OCI-LY7 (cell line): Measurements from ENCODE around the gene NWD2. TPM values are rescaled to one million over a fixed set of nuclear protein-coding genes. Genes with fewer than 3 reads are reported as not detected.

ENCODE experiments used
- BruUV-seq: library from RNA; stranded (reverse); fragments of 400-500 nt; replicated peaks from 2 replicates; lab custom pipeline; 2021; lab: Mats Ljungman, UMichigan
- CTCF ChIA-PET: fragments of 300-600 bp; sonication (Branson Sonifier 250); formaldehyde crosslinking; loops from one replicate; lab custom pipeline; 2022; ENCODE audit warnings: antibody characterized with exemption; ENCODE audit not compliant: unreplicated experiment; lab: Charles Lee
- POLR2A ChIA-PET: fragments of 300-600 bp; sonication (Branson Sonifier 250); formaldehyde crosslinking; loops from one replicate; lab custom pipeline; 2022; ENCODE audit warnings: antibody characterized with exemption; lab: Charles Lee
- DNase-seq: peaks from one replicate; pipeline ENCODE4 v3.0.0-alpha.2; 2015; ENCODE audit warnings: low spot score
- H2AFZ ChIP-seq: fragments of 200-600 bp; sonication (generic), shearing (Covaris generic); 2 replicates; pipeline ENCODE4 v1.6.1; 2014; ENCODE audit warnings: mild to moderate bottlenecking, antibody characterized with exemption, low read length, moderate library complexity
- H3K27ac ChIP-seq: fragments of 200-600 bp; sonication (generic); 2 replicates; pipeline ENCODE4 v1.5.1; 2014; ENCODE audit warnings: mixed run types, low read depth, mild to moderate bottlenecking, moderate library complexity, low read length, inconsistent platforms; ENCODE audit not compliant: poor library complexity, severe bottlenecking
- H3K36me3 ChIP-seq: fragments of 200-600 bp; sonication (generic); 2 replicates; pipeline ENCODE4 v1.6.1; 2014; ENCODE audit warnings: mild to moderate bottlenecking, antibody characterized with exemption, low read length, moderate library complexity, mixed read lengths; ENCODE audit not compliant: insufficient read depth
- H3K4me1 ChIP-seq: fragments of 200-600 bp; sonication (generic); 2 replicates; pipeline ENCODE4 v1.5.1; 2014; ENCODE audit warnings: mild to moderate bottlenecking, low read length; ENCODE audit not compliant: insufficient read depth, poor library complexity, severe bottlenecking
- H3K4me2 ChIP-seq: fragments of 200-600 bp; sonication (generic); 2 replicates; pipeline ENCODE4 v1.6.1; 2014; ENCODE audit warnings: mild to moderate bottlenecking, low read length
- H3K4me3 ChIP-seq: fragments of 200-600 bp; sonication (generic); 2 replicates; pipeline ENCODE4 v1.5.1; 2014; ENCODE audit warnings: mild to moderate bottlenecking, low read depth, low read length; ENCODE audit not compliant: poor library complexity, severe bottlenecking
- H3K79me2 ChIP-seq: fragments of 200-600 bp; sonication (generic); 2 replicates; pipeline ENCODE4 v1.6.1; 2016; ENCODE audit warnings: low read depth, mild to moderate bottlenecking, low read length, moderate library complexity, mixed read lengths; ENCODE audit not compliant: insufficient read depth
- H3K9me2 ChIP-seq: fragments of 200-600 bp; sonication (generic); 2 replicates; pipeline ENCODE4 v1.6.1; 2016; ENCODE audit warnings: mild to moderate bottlenecking, low read length, mixed read lengths; ENCODE audit not compliant: insufficient read depth
- H3K9me3 ChIP-seq: fragments of 200-600 bp; sonication (generic); 2 replicates; pipeline ENCODE4 v1.6.1; 2014; ENCODE audit warnings: mild to moderate bottlenecking, mixed run types, low read length, mixed read lengths
- H4K20me1 ChIP-seq: fragments of 200-600 bp; sonication (generic); 2 replicates; pipeline ENCODE4 v1.6.1; 2014; ENCODE audit warnings: mild to moderate bottlenecking, antibody characterized with exemption, low read length, moderate library complexity, mixed read lengths; ENCODE audit not compliant: insufficient read depth
- CTCF ChIP-seq: fragments of 200-600 bp; sonication (generic); conservative IDR thresholded peaks from 2 replicates; pipeline ENCODE4 v1.5.1; 2014; ENCODE audit warnings: mild to moderate bottlenecking, antibody characterized with exemption, low read length, moderate library complexity, mixed read lengths
- EZH2phosphoT487 ChIP-seq: fragments of 200-600 bp; sonication (generic); IDR thresholded peaks from 2 replicates; pipeline ENCODE4 v1.6.1; 2018; ENCODE audit warnings: low read depth, borderline replicate concordance, mild to moderate bottlenecking, mixed run types, antibody characterized with exemption, low read length, moderate library complexity, mixed read lengths
- intact Hi-C: fragments of 100-400 bp; cut with micrococcal nuclease; formaldehyde crosslinking; loops from one replicate; pipeline ENCODE4 v1.10.0; 2022; ENCODE audit not compliant: unreplicated experiment
- total RNA-seq, 2 experiments: library from RNA; depleted of rRNA in 1 of 2; stranded (reverse); fragments of >200 nt in 1 of 2; shearing (Covaris generic) in 1 of 2; gene quantifications; 2 replicates each; pipeline ENCODE4 v1.2.3, GENCODE V29; 2014 to 2022

NWD2 gene
- total RNA-seq, 2 experiments from 2014 or later, result not detected

GRCh38 chr4:37236165-37236564 is 8.4 kb upstream of the NWD2 start:
- intact Hi-C loops, result no loop called here
- ChIA-PET CTCF (no interaction called here), POLR2A (no interaction called here)
- no peak overlapping the region for H3K4me2 ChIP-seq
- H3K27ac ChIP-seq, result no peak overlapping the region
- TF ChIP-seq CTCF (no peak), EZH2phosphoT487 (no peak)
- no peaks in the 10 kb centered on the region for H3K79me2 ChIP-seq
- H3K36me3 ChIP-seq, result no peaks in the 10 kb centered on the region
- H3K9me2 ChIP-seq, result no peaks in the 10 kb centered on the region
- no peaks in the 10 kb centered on the region for H3K4me1 ChIP-seq
- no peak overlapping the region for H3K4me3 ChIP-seq
- BruUV-seq, result no TSS peak
- H3K9me3 ChIP-seq, result no peaks in the 10 kb centered on the region
- no peaks in the 10 kb centered on the region for H4K20me1 ChIP-seq
- no peak for DNase-seq
- H2AFZ ChIP-seq, result no peak overlapping the region

GRCh38 chr4:37241647-37242046 is 2.9 kb upstream of the NWD2 start:
- no TSS peak for BruUV-seq
- no peaks in the 10 kb centered on the region for H3K4me1 ChIP-seq
- no peak for DNase-seq
- H4K20me1 ChIP-seq, result no peaks in the 10 kb centered on the region
- no peaks in the 10 kb centered on the region for H3K36me3 ChIP-seq
- H3K9me2 ChIP-seq, result no peaks in the 10 kb centered on the region
- H2AFZ ChIP-seq, result no peak overlapping the region
- H3K4me3 ChIP-seq, result no peak overlapping the region
- H3K27ac ChIP-seq, result no peak overlapping the region
- TF ChIP-seq CTCF, result no peak
- TF ChIP-seq EZH2phosphoT487, result no peak
- no peaks in the 10 kb centered on the region for H3K79me2 ChIP-seq
- no peak overlapping the region for H3K4me2 ChIP-seq
- ChIA-PET CTCF (no interaction called here), POLR2A (no interaction called here)
- H3K9me3 ChIP-seq, result no peaks in the 10 kb centered on the region
- intact Hi-C loops, result no loop called here

- H3K36me3 ChIP-seq, result no peaks in the 10 kb centered on the region
- H3K4me3 ChIP-seq, result no peak overlapping the region
- no peak for DNase-seq
- H3K9me2 ChIP-seq, result no peaks in the 10 kb centered on the region
- H4K20me1 ChIP-seq, result no peaks in the 10 kb centered on the region
- TF ChIP-seq CTCF, result no peak
- no peak for TF ChIP-seq EZH2phosphoT487
- no peaks in the 10 kb centered on the region for H3K4me1 ChIP-seq
- ChIA-PET CTCF (no interaction called here), POLR2A (interaction anchor here (0.6 kb wide), 1 partner anchor 815 kb away, joined by 5 read pairs; no protein-coding TSS in a partner anchor)
- no peaks in the 10 kb centered on the region for H3K79me2 ChIP-seq
- intact Hi-C loops, result no loop called here
- H3K27ac ChIP-seq, result no peak overlapping the region
- H3K4me2 ChIP-seq, result no peak overlapping the region
- no TSS peak for BruUV-seq
- no peaks in the 10 kb centered on the region for H3K9me3 ChIP-seq
- H2AFZ ChIP-seq, result no peak overlapping the region
These were observed 1.5 kb upstream of the NWD2 start for GRCh38 chr4:37243051-37243450.
